ENCODE data around the gene GTPBP2.

Gene GTPBP2

GRCh38 chr6:43674291-43674690, 45.2 kb upstream of the GTPBP2 start:
- CTCF ChIA-PET, result interaction anchor here (1.2 kb wide), 1 partner anchor 96 kb away, joined by 7 read pairs; the partner anchor contains the start of gene VEGFA
- peaks cover 10 to 89% of the 10 kb centered on the region in 2 experiments for H3K36me3 ChIP-seq (ENCODE audit: control insufficient read depth in 2 of 2, insufficient read depth in 1 of 2, low read length in 2 of 2)
- H3K9me3 ChIP-seq (ENCODE audit: control insufficient read depth, insufficient read depth, low read depth, low read length), result no peaks in the 10 kb centered on the region
- POLR2A ChIA-PET, result interaction anchor here (1.0 to 1.3 kb wide), 2 partner anchors 29 to 96 kb away, joined by 3 to 4 read pairs; partner anchors contain the start of gene VEGFA
- TF ChIP-seq ZNF514 (tag by site-specific recombination; IDR thresholded peaks at IDR 0.05), result no peak
- TF ChIP-seq ZNF645 (tag by site-specific recombination; IDR thresholded peaks at IDR 0.05), result no peak
- TF ChIP-seq ZNF768 (tag by site-specific recombination; IDR thresholded peaks at IDR 0.05), result no peak
- TF ChIP-seq MYNN (tag by site-specific recombination; IDR thresholded peaks at IDR 0.05; ENCODE audit: borderline replicate concordance), result no peak
- no peak for TF ChIP-seq ZBTB10 (tag by site-specific recombination; IDR thresholded peaks at IDR 0.05)
- TF ChIP-seq ZNF792 (tag by site-specific recombination; IDR thresholded peaks at IDR 0.05), result no peak
- TF ChIP-seq ZNF335 (tag by site-specific recombination; conservative IDR thresholded peaks at IDR 0.05), result no peak
- no peak overlapping the region for H3K27ac ChIP-seq (ENCODE audit: extremely low read depth, low read depth, low read length)
- H3K4me1 ChIP-seq (ENCODE audit: control insufficient read depth, insufficient read depth, low read length), result no peaks in the 10 kb centered on the region; the same call in 1 of the 2 replicates
- H3K4me3 ChIP-seq (ENCODE audit: low read depth, low read length), result no peak overlapping the region

GRCh38 chr6:43673444-43674084, 44.5 kb upstream of the GTPBP2 start:
- no peak overlapping the region for H3K27ac ChIP-seq (ENCODE audit: extremely low read depth, low read depth, low read length)
- TF ChIP-seq ZSCAN23 (tag by site-specific recombination; IDR thresholded peaks at IDR 0.05) (no peak), ZBTB48 (tag by site-specific recombination; IDR thresholded peaks at IDR 0.05) (no peak), ZNF133 (tag by site-specific recombination; IDR thresholded peaks at IDR 0.05) (no peak), ZNF555 (tag by site-specific recombination; conservative IDR thresholded peaks at IDR 0.05) (no peak), ZNF707 (tag by site-specific recombination; IDR thresholded peaks at IDR 0.05) (no peak), GLIS2 (tag by site-specific recombination; IDR thresholded peaks at IDR 0.05) (no peak), ZBTB21 (tag by site-specific recombination; IDR thresholded peaks at IDR 0.05) (no peak), ZNF624 (tag by site-specific recombination; IDR thresholded peaks at IDR 0.05) (no peak)
- no peaks in the 10 kb centered on the region; the same call in 1 of the 2 replicates for H3K4me1 ChIP-seq (ENCODE audit: control insufficient read depth, insufficient read depth, low read length)
- peaks cover 10 to 82% of the 10 kb centered on the region in 2 experiments for H3K36me3 ChIP-seq (ENCODE audit: control insufficient read depth in 2 of 2, insufficient read depth in 1 of 2, low read length in 2 of 2)
- CTCF ChIA-PET, result interaction anchor here (0.6 to 1.2 kb wide), 3 partner anchors 51 to 96 kb away, joined by 3 to 7 read pairs (median 3); partner anchors contain the start of gene VEGFA
- no peaks in the 10 kb centered on the region for H3K9me3 ChIP-seq (ENCODE audit: control insufficient read depth, insufficient read depth, low read depth, low read length)
- POLR2A ChIA-PET, result interaction anchor here (0.7 to 1.1 kb wide), 3 partner anchors 14 to 536 kb away, joined by 3 to 7 read pairs (median 4); no protein-coding TSS in a partner anchor
- no peak overlapping the region for H3K4me3 ChIP-seq (ENCODE audit: low read depth, low read length)

- no peak overlapping the region for H3K4me3 ChIP-seq (ENCODE audit: low read depth, low read length)
- H3K9me3 ChIP-seq (ENCODE audit: control insufficient read depth, insufficient read depth, low read depth, low read length), result no peaks in the 10 kb centered on the region
- ChIA-PET POLR2A (interaction anchor here (1.4 kb wide), 1 partner anchor 43 kb away, joined by 5 read pairs; the partner anchor contains the start of gene GTPBP2), CTCF (interaction anchor here (0.6 to 7.2 kb wide), 5 partner anchors 13 to 217 kb away, joined by 3 to 101 read pairs (median 56); partner anchors contain the start of genes MRPS18A and VEGFA)
- H3K27ac ChIP-seq (ENCODE audit: extremely low read depth, low read depth, low read length), result no peak overlapping the region; the same call in 1 of the 2 replicates
- peaks cover 3% of the 10 kb centered on the region; the same call in 1 of the 2 replicates for H3K4me1 ChIP-seq (ENCODE audit: control insufficient read depth, insufficient read depth, low read length)
- H3K36me3 ChIP-seq (ENCODE audit: control insufficient read depth in 2 of 2, insufficient read depth in 1 of 2, low read length in 2 of 2), result peaks cover 3 to 67% of the 10 kb centered on the region in 2 experiments
- no peak for TF ChIP-seq OVOL3 (tag by site-specific recombination; IDR thresholded peaks at IDR 0.05)
- TF ChIP-seq PRDM4 (tag by site-specific recombination; IDR thresholded peaks at IDR 0.05), result no peak
- TF ChIP-seq ZNF10 (tag by site-specific recombination; IDR thresholded peaks at IDR 0.05), result no peak
- no peak for TF ChIP-seq ZNF777 (tag by site-specific recombination; IDR thresholded peaks at IDR 0.05; ENCODE audit: borderline replicate concordance)
- no peak for TF ChIP-seq ZNF112 (tag by site-specific recombination; IDR thresholded peaks at IDR 0.05)
- no peak for TF ChIP-seq ZNF404 (tag by site-specific recombination; IDR thresholded peaks at IDR 0.05)
- TF ChIP-seq SP2 (tag by site-specific recombination; IDR thresholded peaks at IDR 0.05), result no peak
These were observed 43.0 kb upstream of the GTPBP2 start for GRCh38 chr6:43671801-43672690.
